GM18907 (cell line): ENCODE results near the gene RASL12.
"Not testable (repeated sequence)": the region's sequence is repeated elsewhere in the genome, so short reads cannot be mapped to it uniquely, and the experiment has no call there.

Experiments
- ATAC-seq: cut with Tn5 transposase; IDR thresholded peaks from one replicate; pipeline ENCODE4 v1.9.1; 2021; ENCODE audit warnings: mild to moderate bottlenecking, moderate library complexity; ENCODE audit not compliant: unreplicated experiment

Gene RASL12

GRCh38 chr15:65076486-65077290 is 8.9 kb upstream of the RASL12 start, which contains the start of gene KBTBD13:
TSS of gene KBTBD13 (plus strand) at chr15:65076746. CDS start at chr15:65076816, 70 bp downstream.
- ATAC-seq = no peak

GRCh38 chr15:65075607-65076395 is 8.0 kb upstream of the RASL12 start:
- ATAC-seq = not testable (repeated sequence)

- ATAC-seq = not testable (repeated sequence)
Observed at GRCh38 chr15:65074946-65075345, 7.2 kb upstream of the RASL12 start.

- ATAC-seq = no peak
Observed at GRCh38 chr15:65072617-65073016, 4.8 kb upstream of the RASL12 start.

- no peak for ATAC-seq
Observed at GRCh38 chr15:65072027-65072426, 4.2 kb upstream of the RASL12 start.

GRCh38 chr15:65071381-65071811 is 3.6 kb upstream of the RASL12 start:
- no peak for ATAC-seq

GRCh38 chr15:65069779-65070546 is 2.2 kb upstream of the RASL12 start:
- ATAC-seq = no peak

GRCh38 chr15:65069179-65069578 is 1.4 kb upstream of the RASL12 start:
- no peak for ATAC-seq

GRCh38 chr15:65068403-65068788 is 605 bp upstream of the RASL12 start:
- no peak for ATAC-seq

GRCh38 chr15:65067317-65067644 is 510 bp downstream of the RASL12 start:
- ATAC-seq = no peak

- ATAC-seq = no peak
Observed at GRCh38 chr15:65066635-65067316, 1.0 kb downstream of the RASL12 start.

- ATAC-seq = no peak
Observed at GRCh38 chr15:65066001-65066634, 1.7 kb downstream of the RASL12 start.

GRCh38 chr15:65062726-65063125 is 5.1 kb downstream of the RASL12 start:
- no peak for ATAC-seq

- no peak for ATAC-seq
Observed at GRCh38 chr15:65062061-65062460, 5.7 kb downstream of the RASL12 start.

- no peak for ATAC-seq
Observed at GRCh38 chr15:65060641-65061397, 7.0 kb downstream of the RASL12 start.

GRCh38 chr15:65059931-65060596 is 7.7 kb downstream of the RASL12 start:
- no peak for ATAC-seq

GRCh38 chr15:65059369-65059750 is 8.4 kb downstream of the RASL12 start:
- ATAC-seq = no peak

- no peak for ATAC-seq
Observed at GRCh38 chr15:65058394-65059368, 9.1 kb downstream of the RASL12 start.
